SU-DHL-6 (cell line): Measurements from ENCODE around the gene SLX9.

Experiments
- H2AFZ ChIP-seq: fragments of 200-600 bp; sonication (generic); 2 replicates; pipeline ENCODE4 v1.6.1; 2014; ENCODE audit warnings: low read depth, mild to moderate bottlenecking, moderate library complexity, mixed read lengths, antibody characterized with exemption, low read length; ENCODE audit not compliant: severe bottlenecking
- H3F3A ChIP-seq: fragments of 200-600 bp; shearing (Covaris generic); 2 replicates; pipeline ENCODE4 v1.6.0; 2016; ENCODE audit warnings: antibody characterized with exemption, mild to moderate bottlenecking; ENCODE audit not compliant: insufficient read depth
- H3K27ac ChIP-seq: fragments of 200-600 bp; sonication (generic); 2 replicates; pipeline ENCODE4 v1.5.1; 2016; ENCODE audit warnings: low read depth, mild to moderate bottlenecking, low read length, moderate library complexity, mixed read lengths
- H3K27me3 ChIP-seq: fragments of 200-600 bp; sonication (generic), shearing (Covaris generic); 2 replicates; pipeline ENCODE4 v1.6.0; 2014; ENCODE audit warnings: mild to moderate bottlenecking, low read length
- H3K36me3 ChIP-seq: fragments of 200-600 bp; sonication (generic); 2 replicates; pipeline ENCODE4 v1.6.1; 2014; ENCODE audit warnings: mild to moderate bottlenecking, low read length, mixed read lengths
- H3K4me2 ChIP-seq: fragments of 300-600, 200-600 bp; shearing (Covaris generic), sonication (generic); 2 replicates; pipeline ENCODE4 v1.6.0; 2014; ENCODE audit warnings: low read length, low read depth, mild to moderate bottlenecking; ENCODE audit not compliant: poor library complexity, severe bottlenecking
- H3K4me3 ChIP-seq: fragments of 200-600 bp; sonication (generic); 2 replicates; pipeline ENCODE4 v1.5.1; 2014; ENCODE audit warnings: antibody characterized with exemption, low read length, mild to moderate bottlenecking, mixed read lengths; ENCODE audit not compliant: insufficient read depth, poor library complexity, severe bottlenecking
- H3K79me2 ChIP-seq: fragments of 200-600 bp; sonication (generic); 2 replicates; pipeline ENCODE4 v1.6.1; 2014; ENCODE audit warnings: mild to moderate bottlenecking, low read length, moderate library complexity; ENCODE audit not compliant: insufficient read depth
- H3K9ac ChIP-seq: fragments of 200-600 bp; sonication (generic); 2 replicates; pipeline ENCODE4 v1.7.0; 2014; ENCODE audit warnings: mild to moderate bottlenecking, low read length
- H3K9me2 ChIP-seq: fragments of 200-600 bp; sonication (generic); replicated peaks from 2 replicates; pipeline ENCODE4 v1.6.1; 2014; ENCODE audit warnings: low read length; ENCODE audit not compliant: insufficient read depth
- H3K9me3 ChIP-seq: fragments of 200-600 bp; sonication (generic); 2 replicates; pipeline ENCODE4 v1.6.1; 2014; ENCODE audit warnings: low read length, mixed read lengths; ENCODE audit not compliant: insufficient read depth
- H4K20me1 ChIP-seq: fragments of 200-600 bp; sonication (generic); 2 replicates; pipeline ENCODE4 v1.6.1; 2014; ENCODE audit warnings: low read depth, mild to moderate bottlenecking, antibody characterized with exemption, low read length, moderate library complexity, mixed read lengths
- CTCF ChIP-seq: fragments of 200-600 bp; sonication (generic); IDR thresholded peaks from one replicate; pipeline ENCODE4 v1.5.1; 2017; ENCODE audit warnings: antibody characterized with exemption, mild to moderate bottlenecking, low read length, moderate library complexity; ENCODE audit not compliant: insufficient read depth, poor library complexity, severe bottlenecking
- EZH2phosphoT487 ChIP-seq: fragments of 200-600 bp; sonication (generic), shearing (Covaris generic); conservative IDR thresholded peaks from 2 replicates; pipeline ENCODE4 v1.6.1; 2018; ENCODE audit warnings: mild to moderate bottlenecking, antibody characterized with exemption, low read length, moderate library complexity, mixed read lengths

The SLX9 gene

GRCh38 chr21:44910229-44911067 is 29.4 kb upstream of the SLX9 start:
- H3K36me3 ChIP-seq: no peaks in the 10 kb centered on the region
- H3K27ac ChIP-seq: no peak overlapping the region
- no peaks in the 10 kb centered on the region for H3F3A ChIP-seq
- TF ChIP-seq CTCF (no peak), EZH2phosphoT487 (no peak)
- H3K4me2 ChIP-seq: no peak overlapping the region
- H2AFZ ChIP-seq: no peak overlapping the region
- H3K79me2 ChIP-seq: no peaks in the 10 kb centered on the region
- no peaks in the 10 kb centered on the region for H3K9me2 ChIP-seq
- H4K20me1 ChIP-seq: no peaks in the 10 kb centered on the region
- no peak overlapping the region for H3K4me3 ChIP-seq
- H3K9ac ChIP-seq: no peak overlapping the region
- no peaks in the 10 kb centered on the region for H3K27me3 ChIP-seq
- H3K9me3 ChIP-seq: no peaks in the 10 kb centered on the region

GRCh38 chr21:44911068-44911383 is 28.8 kb upstream of the SLX9 start:
- H3K9me2 ChIP-seq: no peaks in the 10 kb centered on the region
- no peaks in the 10 kb centered on the region for H3K79me2 ChIP-seq
- no peaks in the 10 kb centered on the region for H3K36me3 ChIP-seq
- H2AFZ ChIP-seq: no peak overlapping the region
- no peaks in the 10 kb centered on the region for H3F3A ChIP-seq
- no peak overlapping the region for H3K4me2 ChIP-seq
- no peak overlapping the region for H3K4me3 ChIP-seq
- TF ChIP-seq CTCF (no peak), EZH2phosphoT487 (no peak)
- no peaks in the 10 kb centered on the region for H3K9me3 ChIP-seq
- H4K20me1 ChIP-seq: no peaks in the 10 kb centered on the region
- H3K9ac ChIP-seq: no peak overlapping the region
- H3K27me3 ChIP-seq: no peaks in the 10 kb centered on the region
- no peak overlapping the region for H3K27ac ChIP-seq

- Histone ChIP-seq H3K4me3 (no peak overlapping the region), H3K27ac (no peak overlapping the region)
These were observed 28.3 kb upstream of the SLX9 start for GRCh38 chr21:44911384-44912157.

More at GRCh38 chr21:44911384-44912157, 28.3 kb upstream of the SLX9 start:
- Histone ChIP-seq H2AFZ (no peak overlapping the region), H3K79me2 (no peaks in the 10 kb centered on the region), H3K36me3 (no peaks in the 10 kb centered on the region), H3F3A (no peaks in the 10 kb centered on the region), H3K9me3 (no peaks in the 10 kb centered on the region), H4K20me1 (no peaks in the 10 kb centered on the region), H3K9ac (no peak overlapping the region), H3K9me2 (no peaks in the 10 kb centered on the region), H3K27me3 (no peaks in the 10 kb centered on the region), H3K4me2 (no peak overlapping the region)
- peak; percentile 15 for TF ChIP-seq CTCF
- TF ChIP-seq EZH2phosphoT487: no peak
